DOHH2 (cell line): ENCODE data around the gene ZNF764.

Experiments used
- H3F3A ChIP-seq: fragments of 200-600 bp; sonication (generic), shearing (Covaris generic); 2 replicates; pipeline ENCODE4 v1.6.0; 2016; ENCODE audit warnings: antibody characterized with exemption, mild to moderate bottlenecking; ENCODE audit not compliant: control insufficient read depth, insufficient read depth
- H3K27ac ChIP-seq: fragments of 200-600 bp; sonication (generic); 2 replicates; pipeline ENCODE4 v1.5.1; 2014; ENCODE audit warnings: low read depth, mild to moderate bottlenecking, low read length, moderate library complexity
- H3K27me3 ChIP-seq: fragments of 200-600 bp; sonication (generic); 2 replicates; pipeline ENCODE4 v1.6.1; 2014; ENCODE audit warnings: mild to moderate bottlenecking, low read length, mixed read lengths; ENCODE audit not compliant: control insufficient read depth
- H3K36me3 ChIP-seq: fragments of 200-600 bp; sonication (generic); 2 replicates; pipeline ENCODE4 v1.6.1; 2014; ENCODE audit warnings: mild to moderate bottlenecking, low read length, moderate library complexity, mixed read lengths; ENCODE audit not compliant: control insufficient read depth
- H3K4me1 ChIP-seq: fragments of 200-600 bp; sonication (generic); 2 replicates; pipeline ENCODE4 v1.6.1; 2014; ENCODE audit warnings: mild to moderate bottlenecking, low read length, mixed read lengths; ENCODE audit not compliant: control insufficient read depth
- H3K4me2 ChIP-seq: fragments of 200-600 bp; sonication (generic); 2 replicates; pipeline ENCODE4 v1.6.0; 2014; ENCODE audit warnings: mild to moderate bottlenecking, low read length, moderate library complexity
- H3K4me3 ChIP-seq: fragments of 200-600 bp; sonication (generic); 2 replicates; pipeline ENCODE4 v1.5.1; 2014; ENCODE audit warnings: mild to moderate bottlenecking, low read length, mixed read lengths
- H3K79me2 ChIP-seq: fragments of 200-600 bp; sonication (generic); 2 replicates; pipeline ENCODE4 v1.6.1; 2014; ENCODE audit warnings: mild to moderate bottlenecking, low read length, mixed read lengths; ENCODE audit not compliant: control insufficient read depth
- H3K9me2 ChIP-seq: fragments of 200-600 bp; sonication (generic); replicated peaks from 2 replicates; pipeline ENCODE4 v1.6.1; 2014; ENCODE audit warnings: mild to moderate bottlenecking, low read length, mixed read lengths; ENCODE audit not compliant: control insufficient read depth
- H3K9me3 ChIP-seq: fragments of 200-600 bp; sonication (generic); 2 replicates; pipeline ENCODE4 v1.6.1; 2014; ENCODE audit warnings: antibody characterized with exemption, low read length, mixed read lengths; ENCODE audit not compliant: control insufficient read depth, insufficient read depth
- H4K20me1 ChIP-seq: fragments of 200-600 bp; sonication (generic); 2 replicates; pipeline ENCODE4 v1.6.0; 2014; ENCODE audit warnings: low read depth, mild to moderate bottlenecking, antibody characterized with exemption, low read length, moderate library complexity; ENCODE audit not compliant: control insufficient read depth, insufficient read depth
- EZH2phosphoT487 ChIP-seq: fragments of 200-600 bp; sonication (generic); IDR thresholded peaks from 2 replicates; pipeline ENCODE4 v1.6.1; 2017; ENCODE audit warnings: borderline replicate concordance, mild to moderate bottlenecking, antibody characterized with exemption, low read length, moderate library complexity, mixed read lengths
- TF ChIP-seq, protein P1 (sequence below): fragments of 200-600 bp; sonication (generic); IDR thresholded peaks from one replicate; pipeline ENCODE4 v1.5.1; 2014; ENCODE audit warnings: antibody characterized with exemption, mild to moderate bottlenecking, low read depth, low read length; ENCODE audit not compliant: poor library complexity, severe bottlenecking

Gene ZNF764

GRCh38 chr16:30566531-30566930 lies 8.4 kb upstream of the ZNF764 start:
- Histone ChIP-seq H3K9me2 (no peaks in the 10 kb centered on the region), H3K4me3 (no peak overlapping the region), H3K36me3 (peaks cover 3% of the 10 kb centered on the region; the same call in 1 of the 2 replicates), H3K27me3 (no peaks in the 10 kb centered on the region), H3K79me2 (peaks cover 9% of the 10 kb centered on the region), H3K4me1 (peaks cover 44% of the 10 kb centered on the region), H3K9me3 (no peaks in the 10 kb centered on the region), H3F3A (peaks cover 6% of the 10 kb centered on the region), H3K27ac (no peak overlapping the region), H3K4me2 (no peak overlapping the region), H4K20me1 (no peaks in the 10 kb centered on the region)
- TF ChIP-seq EZH2phosphoT487, result no peak
- TF ChIP-seq, protein P1, sequence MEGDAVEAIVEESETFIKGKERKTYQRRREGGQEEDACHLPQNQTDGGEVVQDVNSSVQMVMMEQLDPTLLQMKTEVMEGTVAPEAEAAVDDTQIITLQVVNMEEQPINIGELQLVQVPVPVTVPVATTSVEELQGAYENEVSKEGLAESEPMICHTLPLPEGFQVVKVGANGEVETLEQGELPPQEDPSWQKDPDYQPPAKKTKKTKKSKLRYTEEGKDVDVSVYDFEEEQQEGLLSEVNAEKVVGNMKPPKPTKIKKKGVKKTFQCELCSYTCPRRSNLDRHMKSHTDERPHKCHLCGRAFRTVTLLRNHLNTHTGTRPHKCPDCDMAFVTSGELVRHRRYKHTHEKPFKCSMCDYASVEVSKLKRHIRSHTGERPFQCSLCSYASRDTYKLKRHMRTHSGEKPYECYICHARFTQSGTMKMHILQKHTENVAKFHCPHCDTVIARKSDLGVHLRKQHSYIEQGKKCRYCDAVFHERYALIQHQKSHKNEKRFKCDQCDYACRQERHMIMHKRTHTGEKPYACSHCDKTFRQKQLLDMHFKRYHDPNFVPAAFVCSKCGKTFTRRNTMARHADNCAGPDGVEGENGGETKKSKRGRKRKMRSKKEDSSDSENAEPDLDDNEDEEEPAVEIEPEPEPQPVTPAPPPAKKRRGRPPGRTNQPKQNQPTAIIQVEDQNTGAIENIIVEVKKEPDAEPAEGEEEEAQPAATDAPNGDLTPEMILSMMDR, result no peak

GRCh38 chr16:30565984-30566383 lies 7.8 kb upstream of the ZNF764 start:
- no peak overlapping the region for H3K4me3 ChIP-seq
- peaks cover 6% of the 10 kb centered on the region for H3F3A ChIP-seq
- no peaks in the 10 kb centered on the region for H3K9me3 ChIP-seq
- TF ChIP-seq, protein P1, result no peak
- no peak for TF ChIP-seq EZH2phosphoT487
- peaks cover 3% of the 10 kb centered on the region; the same call in 1 of the 2 replicates for H3K36me3 ChIP-seq
- H3K79me2 ChIP-seq, result peaks cover 6% of the 10 kb centered on the region
- H3K9me2 ChIP-seq, result no peaks in the 10 kb centered on the region
- no peak overlapping the region for H3K27ac ChIP-seq
- H3K27me3 ChIP-seq, result no peaks in the 10 kb centered on the region
- H3K4me1 ChIP-seq, result peaks cover 47% of the 10 kb centered on the region
- H4K20me1 ChIP-seq, result no peaks in the 10 kb centered on the region
- no peak overlapping the region for H3K4me2 ChIP-seq

DNA sequence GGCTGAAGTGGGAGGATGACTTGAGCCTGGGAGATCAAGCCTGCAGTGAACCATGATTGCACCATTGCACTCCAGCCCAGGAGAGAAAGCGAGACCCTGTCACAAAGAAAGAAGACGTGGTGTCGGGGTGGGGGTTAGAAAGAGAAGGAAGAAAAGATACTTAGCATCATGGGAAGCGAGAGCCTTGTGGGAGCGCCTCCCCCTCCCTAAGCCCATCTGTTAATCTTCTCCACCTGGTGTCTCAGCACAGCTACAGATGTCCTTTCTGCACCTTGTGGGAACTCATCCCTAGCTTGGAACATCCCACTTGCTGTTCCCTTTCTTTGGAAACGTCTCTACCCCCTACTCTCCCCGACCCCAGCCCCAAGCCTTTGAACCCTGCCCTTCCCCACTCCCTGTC lies 7.4 kb upstream of the ZNF764 start:
- H3K4me2 ChIP-seq, result no peak overlapping the region
- H3K79me2 ChIP-seq, result peaks cover 2% of the 10 kb centered on the region; the same call in 1 of the 2 replicates
- no peak overlapping the region for H3K4me3 ChIP-seq
- H3K9me2 ChIP-seq, result no peaks in the 10 kb centered on the region
- peaks cover 6% of the 10 kb centered on the region for H3F3A ChIP-seq
- H4K20me1 ChIP-seq, result no peaks in the 10 kb centered on the region
- H3K27ac ChIP-seq, result no peak overlapping the region
- H3K9me3 ChIP-seq, result no peaks in the 10 kb centered on the region
- peaks cover 3% of the 10 kb centered on the region; the same call in 1 of the 2 replicates for H3K36me3 ChIP-seq
- TF ChIP-seq, protein P1, result no peak
- H3K4me1 ChIP-seq, result peaks cover 43% of the 10 kb centered on the region
- H3K27me3 ChIP-seq, result no peaks in the 10 kb centered on the region

- TF ChIP-seq, protein P1, result no peak
- TF ChIP-seq EZH2phosphoT487, result no peak
- Histone ChIP-seq H3K79me2 (peaks cover 11% of the 10 kb centered on the region), H3K36me3 (peaks cover 3% of the 10 kb centered on the region; the same call in 1 of the 2 replicates), H3K4me1 (peaks cover 20% of the 10 kb centered on the region), H3K4me2 (peak overlapping the region; percentile 46), H3K9me3 (no peaks in the 10 kb centered on the region), H3K9me2 (no peaks in the 10 kb centered on the region), H4K20me1 (no peaks in the 10 kb centered on the region), H3K4me3 (peak overlapping the region; percentile 56; the same call in 1 of the 2 replicates), H3K27me3 (no peaks in the 10 kb centered on the region), H3F3A (0 out of 2 replicates have a peak, but pooled peaks cover 6% of the 10 kb centered on the region), H3K27ac (no peak overlapping the region)
Measured at GRCh38 chr16:30562021-30562420, 3.8 kb upstream of the ZNF764 start.
